PC-3 (cell line): ENCODE data around the gene TECTA. TPM values are rescaled to one million over a fixed set of nuclear protein-coding genes. Genes with fewer than 3 reads are reported as not detected.

ENCODE experiments used
- ATAC-seq: fragments of 200-7000 bp; cut with Tn5 transposase; 2 replicates; pipeline ENCODE4 v1.9.1; 2020; ENCODE audit warnings: mild to moderate bottlenecking, moderate library complexity
- BruUV-seq: library from RNA; stranded (reverse); fragments of 400-500 nt; replicated peaks from 2 replicates; lab custom pipeline; 2021; lab: Mats Ljungman, UMichigan
- CTCF ChIA-PET: fragments of 300-600 bp; sonication (Branson Sonifier 250); formaldehyde crosslinking; loops from one replicate; lab custom pipeline; 2022; ENCODE audit warnings: antibody characterized with exemption; lab: Charles Lee
- POLR2A ChIA-PET: fragments of 300-600 bp; sonication (Branson Sonifier 250); formaldehyde crosslinking; loops from one replicate; lab custom pipeline; 2022; ENCODE audit warnings: antibody characterized with exemption; ENCODE audit not compliant: unreplicated experiment; lab: Charles Lee
- DNase-seq: peaks from one replicate; pipeline ENCODE4 v3.0.0-alpha.2; 2015
- H2AFZ ChIP-seq: fragments of 300-600 bp; sonication (generic); 2 replicates; pipeline ENCODE4 v1.6.0; 2016; ENCODE audit warnings: antibody characterized with exemption, low read length
- H3F3A ChIP-seq: fragments of 300-600 bp; sonication (generic); one replicate; pipeline ENCODE4 v1.6.0; 2017; ENCODE audit warnings: antibody characterized with exemption, low read length, control low read depth, mild to moderate bottlenecking; ENCODE audit not compliant: unreplicated experiment
- H3K27ac ChIP-seq: fragments of 300-600 bp; sonication (generic); 2 replicates; pipeline ENCODE4 v1.5.1; 2016; ENCODE audit warnings: mild to moderate bottlenecking, low read length
- H3K27me3 ChIP-seq: fragments of 300-600 bp; sonication (generic); 2 replicates; pipeline ENCODE4 v1.6.1; 2016; ENCODE audit warnings: low read length, mixed read lengths
- H3K36me3 ChIP-seq: fragments of 300-600 bp; sonication (generic); 2 replicates; pipeline ENCODE4 v1.6.1; 2016; ENCODE audit warnings: low read depth, mixed run types, low read length, mixed read lengths
- H3K4me1 ChIP-seq: fragments of 300-600 bp; sonication (generic); 2 replicates; pipeline ENCODE4 v1.5.1; 2016; ENCODE audit warnings: low read length; ENCODE audit not compliant: insufficient read depth
- H3K4me2 ChIP-seq: fragments of 300-600 bp; sonication (generic); 2 replicates; pipeline ENCODE4 v1.6.0; 2016; ENCODE audit warnings: low read length
- H3K4me3 ChIP-seq: fragments of 300-600 bp; sonication (generic); 2 replicates; pipeline ENCODE4 v1.5.1; 2016; ENCODE audit warnings: mild to moderate bottlenecking, low read length, mixed read lengths
- H3K79me2 ChIP-seq: fragments of 300-600 bp; sonication (generic); 2 replicates; pipeline ENCODE4 v1.6.1; 2017; ENCODE audit warnings: low read length, mixed read lengths
- H3K9ac ChIP-seq: fragments of 300-600 bp; sonication (generic); 2 replicates; pipeline ENCODE4 v1.6.0; 2016; ENCODE audit warnings: mild to moderate bottlenecking, low read length
- H3K9me2 ChIP-seq: fragments of 300-600 bp; sonication (generic); replicated peaks from 2 replicates; pipeline ENCODE4 v1.6.1; 2016; ENCODE audit warnings: mixed run types, low read length, mixed read lengths
- H3K9me3 ChIP-seq: fragments of 300-600 bp; sonication (generic); 2 replicates; pipeline ENCODE4 v1.6.1; 2016; ENCODE audit warnings: low read length, mixed read lengths
- H4K20me1 ChIP-seq: fragments of 300-600 bp; sonication (generic); 2 replicates; pipeline ENCODE4 v1.6.1; 2016; ENCODE audit warnings: low read length, mixed read lengths
- EZH2 ChIP-seq: fragments of 300-600 bp; sonication (generic); IDR thresholded peaks from one replicate; pipeline ENCODE4 v1.6.1; 2017; ENCODE audit warnings: antibody characterized with exemption, mild to moderate bottlenecking, low read length; ENCODE audit not compliant: unreplicated experiment
- EZH2phosphoT487 ChIP-seq: fragments of 300-600 bp; sonication (generic); IDR thresholded peaks from 2 replicates; pipeline ENCODE4 v1.6.1; 2018; ENCODE audit warnings: mild to moderate bottlenecking, antibody characterized with exemption, low read length, borderline replicate concordance
- intact Hi-C: fragments of 100-400 bp; cut with micrococcal nuclease; formaldehyde crosslinking; loops from 2 replicates; pipeline ENCODE4 v1.9.0; 2023
- total RNA-seq: library from RNA; depleted of rRNA; stranded (reverse); fragments of >200 nt; gene quantifications from 2 replicates; pipeline ENCODE4 v1.2.3, GENCODE V29; 2014
- TF ChIP-seq, protein P1 (sequence below): fragments of 300-600 bp; sonication (generic); conservative IDR thresholded peaks from 2 replicates; pipeline ENCODE4 v1.5.1; 2017; ENCODE audit warnings: antibody characterized with exemption, low read depth, mild to moderate bottlenecking, low read length

The TECTA gene
- total RNA-seq, 1 experiment from 2014 or later = 0.11 TPM

DNA sequence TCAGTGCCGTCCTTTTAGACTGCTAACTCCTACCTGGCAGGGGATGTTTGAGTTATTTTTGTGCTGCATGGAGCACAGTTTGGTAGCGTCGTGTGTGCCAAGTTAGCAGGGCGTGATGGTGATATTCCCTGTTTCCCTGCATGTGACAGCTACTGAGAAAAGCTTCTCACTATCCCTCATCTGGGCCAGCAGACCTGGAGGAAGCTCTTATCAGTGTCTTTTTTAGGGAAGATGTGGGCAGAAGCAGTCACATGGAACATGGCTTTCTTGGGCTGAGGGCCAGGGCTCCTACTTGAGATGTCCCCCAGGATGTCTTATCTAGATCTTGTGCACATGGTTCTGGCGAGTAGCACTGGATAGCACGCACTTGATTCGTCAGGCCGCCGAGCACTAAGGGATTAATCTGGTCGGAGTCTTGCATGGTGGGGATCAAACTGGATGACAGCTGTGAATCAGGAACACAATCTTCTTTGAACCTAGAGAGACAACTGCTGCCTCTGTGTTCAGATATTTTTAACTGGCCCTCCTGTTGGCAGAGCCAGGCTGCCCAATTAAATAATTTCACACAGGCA lies 33.8 kb downstream of the TECTA start:
- ChIA-PET CTCF (no interaction called here), POLR2A (no interaction called here)
- intact Hi-C loops = no loop called here
- H3K4me1 ChIP-seq = peaks cover 12% of the 10 kb centered on the region
- H4K20me1 ChIP-seq = no peaks in the 10 kb centered on the region
- ATAC-seq (no peak), DNase-seq (no peak)
- no peaks in the 10 kb centered on the region; the same call in 1 of the 2 replicates for H3K9me2 ChIP-seq
- H3K9me3 ChIP-seq = no peaks in the 10 kb centered on the region
- H3F3A ChIP-seq = no peaks in the 10 kb centered on the region
- no peaks in the 10 kb centered on the region for H3K79me2 ChIP-seq
- no peaks in the 10 kb centered on the region for H3K36me3 ChIP-seq
- TF ChIP-seq, protein P1, sequence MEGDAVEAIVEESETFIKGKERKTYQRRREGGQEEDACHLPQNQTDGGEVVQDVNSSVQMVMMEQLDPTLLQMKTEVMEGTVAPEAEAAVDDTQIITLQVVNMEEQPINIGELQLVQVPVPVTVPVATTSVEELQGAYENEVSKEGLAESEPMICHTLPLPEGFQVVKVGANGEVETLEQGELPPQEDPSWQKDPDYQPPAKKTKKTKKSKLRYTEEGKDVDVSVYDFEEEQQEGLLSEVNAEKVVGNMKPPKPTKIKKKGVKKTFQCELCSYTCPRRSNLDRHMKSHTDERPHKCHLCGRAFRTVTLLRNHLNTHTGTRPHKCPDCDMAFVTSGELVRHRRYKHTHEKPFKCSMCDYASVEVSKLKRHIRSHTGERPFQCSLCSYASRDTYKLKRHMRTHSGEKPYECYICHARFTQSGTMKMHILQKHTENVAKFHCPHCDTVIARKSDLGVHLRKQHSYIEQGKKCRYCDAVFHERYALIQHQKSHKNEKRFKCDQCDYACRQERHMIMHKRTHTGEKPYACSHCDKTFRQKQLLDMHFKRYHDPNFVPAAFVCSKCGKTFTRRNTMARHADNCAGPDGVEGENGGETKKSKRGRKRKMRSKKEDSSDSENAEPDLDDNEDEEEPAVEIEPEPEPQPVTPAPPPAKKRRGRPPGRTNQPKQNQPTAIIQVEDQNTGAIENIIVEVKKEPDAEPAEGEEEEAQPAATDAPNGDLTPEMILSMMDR = no peak
- no peak for TF ChIP-seq EZH2phosphoT487
- no peak for TF ChIP-seq EZH2
- no TSS peak for BruUV-seq
- H3K27ac ChIP-seq = no peak overlapping the region
- H3K9ac ChIP-seq = no peak overlapping the region
- H3K4me3 ChIP-seq = no peak overlapping the region
- no peak overlapping the region for H2AFZ ChIP-seq
- 0 out of 2 replicates have a peak, but pooled peaks cover 4% of the 10 kb centered on the region for H3K27me3 ChIP-seq
- no peak overlapping the region for H3K4me2 ChIP-seq

DNA sequence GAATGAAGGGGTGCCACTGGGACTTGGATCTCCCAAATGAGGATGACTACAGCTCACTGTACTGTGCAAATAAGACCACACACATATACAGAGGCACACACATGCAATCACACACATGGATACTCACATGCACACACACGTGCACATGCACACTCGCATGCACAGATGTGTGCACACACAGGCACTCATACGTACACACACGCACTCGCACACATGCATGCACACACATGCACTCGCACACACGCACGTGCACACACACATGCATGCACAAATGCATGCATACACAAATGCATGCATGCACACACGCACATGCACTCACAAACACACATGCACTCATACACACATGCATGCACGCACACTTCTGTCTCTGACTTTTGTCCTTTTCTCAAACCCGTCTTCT lies 36.0 kb downstream of the TECTA start:
- CTCF ChIA-PET = no interaction called here
- TF ChIP-seq, protein P1 = no peak
- TF ChIP-seq EZH2phosphoT487 (no peak), EZH2 (no peak)
- H3F3A ChIP-seq = no peaks in the 10 kb centered on the region
- POLR2A ChIA-PET = no interaction called here
- no peaks in the 10 kb centered on the region; the same call in 1 of the 2 replicates for H3K9me2 ChIP-seq
- H3K27me3 ChIP-seq = 0 out of 2 replicates have a peak, but pooled peaks cover 4% of the 10 kb centered on the region
- no peaks in the 10 kb centered on the region for H3K36me3 ChIP-seq
- H3K9ac ChIP-seq = no peak overlapping the region
- no peaks in the 10 kb centered on the region for H3K9me3 ChIP-seq
- no peak overlapping the region for H3K27ac ChIP-seq
- ATAC-seq (no peak), DNase-seq (no peak)
- peaks cover 16% of the 10 kb centered on the region for H3K4me1 ChIP-seq
- H2AFZ ChIP-seq = no peak overlapping the region
- no peaks in the 10 kb centered on the region for H3K79me2 ChIP-seq
- intact Hi-C loops = no loop called here
- no peak overlapping the region for H3K4me2 ChIP-seq
- no peak overlapping the region for H3K4me3 ChIP-seq
- H4K20me1 ChIP-seq = no peaks in the 10 kb centered on the region
- no TSS peak for BruUV-seq

DNA sequence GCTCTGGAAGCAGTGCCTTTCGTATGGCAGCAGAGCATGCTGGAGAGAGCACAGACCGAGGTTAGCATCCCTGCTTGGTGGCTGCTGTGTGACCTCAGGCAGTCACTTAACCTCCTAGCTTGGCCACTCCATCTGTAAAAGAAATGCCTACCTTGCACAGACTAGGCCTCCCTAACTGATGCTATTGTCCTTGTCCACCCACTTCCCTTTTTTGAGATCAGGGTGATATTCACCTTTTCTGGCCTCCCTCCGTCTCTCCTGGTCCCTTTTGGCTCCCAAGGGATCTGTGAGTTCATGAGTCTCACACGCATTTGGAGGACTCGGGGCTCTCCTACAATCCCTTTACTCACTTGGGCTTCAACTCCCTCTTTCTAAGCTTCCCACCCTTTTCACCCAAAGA lies 37.2 kb downstream of the TECTA start:
- no TSS peak for BruUV-seq
- TF ChIP-seq, protein P1 = no peak
- no peak for TF ChIP-seq EZH2phosphoT487
- TF ChIP-seq EZH2 = no peak
- intact Hi-C loops = no loop called here
- no peak for DNase-seq
- Histone ChIP-seq H3K9ac (no peak overlapping the region), H3K9me3 (no peaks in the 10 kb centered on the region), H3F3A (no peaks in the 10 kb centered on the region), H3K27ac (no peak overlapping the region), H3K4me1 (peaks cover 10% of the 10 kb centered on the region), H4K20me1 (no peaks in the 10 kb centered on the region), H3K36me3 (no peaks in the 10 kb centered on the region), H3K4me2 (no peak overlapping the region), H3K27me3 (0 out of 2 replicates have a peak, but pooled peaks cover 4% of the 10 kb centered on the region), H3K4me3 (no peak overlapping the region), H3K9me2 (no peaks in the 10 kb centered on the region), H3K79me2 (no peaks in the 10 kb centered on the region), H2AFZ (no peak overlapping the region)
- no peak for ATAC-seq
- ChIA-PET CTCF (no interaction called here), POLR2A (no interaction called here)
